ENCODE results near the gene ITIH4.

ITIH4 gene

DNA sequence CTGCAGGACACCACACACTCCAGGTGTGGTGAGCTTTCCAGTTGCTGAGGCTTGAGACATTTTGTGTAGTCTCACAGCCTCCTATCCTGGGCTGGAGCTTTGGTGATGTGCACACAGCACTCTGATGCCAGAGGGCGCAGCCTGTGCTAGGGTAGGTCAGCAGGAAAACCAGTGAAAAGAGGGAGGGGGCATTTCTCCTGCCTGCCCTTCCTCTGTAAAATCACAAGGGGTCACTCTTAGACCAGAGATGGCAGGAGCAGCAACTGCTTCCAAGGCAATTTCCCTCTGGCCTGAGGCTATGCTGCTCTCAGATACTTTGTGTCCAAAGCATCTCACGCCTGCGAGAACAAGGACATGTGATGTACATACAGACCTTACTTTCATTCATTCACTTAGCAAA lies 20.9 kb upstream of the ITIH4 start:
- Histone ChIP-seq H3K36me3 (ENCODE audit: control insufficient read depth in 2 of 2, insufficient read depth in 1 of 2, low read length in 2 of 2) (peaks cover 0 to 47% of the 10 kb centered on the region in 2 experiments; a peak in 2 of 3 replicates), H3K9me3 (ENCODE audit: control insufficient read depth, insufficient read depth, low read depth, low read length) (no peaks in the 10 kb centered on the region), H3K27ac (ENCODE audit: extremely low read depth, low read depth, low read length) (no peak overlapping the region), H3K4me1 (ENCODE audit: control insufficient read depth, insufficient read depth, low read length) (no peaks in the 10 kb centered on the region), H3K4me3 (ENCODE audit: low read depth, low read length) (no peak overlapping the region)
- peak; percentile 89 for TF ChIP-seq ZNF654 (tag by site-specific recombination; IDR thresholded peaks at IDR 0.05; ENCODE audit: low read depth)
- TF ChIP-seq, protein P1, sequence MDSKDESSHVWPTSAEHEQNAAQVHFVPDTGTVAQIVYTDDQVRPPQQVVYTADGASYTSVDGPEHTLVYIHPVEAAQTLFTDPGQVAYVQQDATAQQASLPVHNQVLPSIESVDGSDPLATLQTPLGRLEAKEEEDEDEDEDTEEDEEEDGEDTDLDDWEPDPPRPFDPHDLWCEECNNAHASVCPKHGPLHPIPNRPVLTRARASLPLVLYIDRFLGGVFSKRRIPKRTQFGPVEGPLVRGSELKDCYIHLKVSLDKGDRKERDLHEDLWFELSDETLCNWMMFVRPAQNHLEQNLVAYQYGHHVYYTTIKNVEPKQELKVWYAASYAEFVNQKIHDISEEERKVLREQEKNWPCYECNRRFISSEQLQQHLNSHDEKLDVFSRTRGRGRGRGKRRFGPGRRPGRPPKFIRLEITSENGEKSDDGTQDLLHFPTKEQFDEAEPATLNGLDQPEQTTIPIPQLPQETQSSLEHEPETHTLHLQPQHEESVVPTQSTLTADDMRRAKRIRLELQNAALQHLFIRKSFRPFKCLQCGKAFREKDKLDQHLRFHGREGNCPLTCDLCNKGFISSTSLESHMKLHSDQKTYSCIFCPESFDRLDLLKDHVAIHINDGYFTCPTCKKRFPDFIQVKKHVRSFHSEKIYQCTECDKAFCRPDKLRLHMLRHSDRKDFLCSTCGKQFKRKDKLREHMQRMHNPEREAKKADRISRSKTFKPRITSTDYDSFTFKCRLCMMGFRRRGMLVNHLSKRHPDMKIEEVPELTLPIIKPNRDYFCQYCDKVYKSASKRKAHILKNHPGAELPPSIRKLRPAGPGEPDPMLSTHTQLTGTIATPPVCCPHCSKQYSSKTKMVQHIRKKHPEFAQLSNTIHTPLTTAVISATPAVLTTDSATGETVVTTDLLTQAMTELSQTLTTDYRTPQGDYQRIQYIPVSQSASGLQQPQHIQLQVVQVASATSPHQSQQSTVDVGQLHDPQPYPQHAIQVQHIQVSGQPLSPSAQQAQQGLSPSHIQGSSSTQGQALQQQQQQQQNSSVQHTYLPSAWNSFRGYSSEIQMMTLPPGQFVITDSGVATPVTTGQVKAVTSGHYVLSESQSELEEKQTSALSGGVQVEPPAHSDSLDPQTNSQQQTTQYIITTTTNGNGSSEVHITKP (tag by site-specific recombination; IDR thresholded peaks at IDR 0.05): no peak
- no peak for TF ChIP-seq ZNF37A (tag by site-specific recombination; IDR thresholded peaks at IDR 0.05)
- peak; percentile 81; the same call in 1 of the 2 replicates for TF ChIP-seq ZNF394 (tag by site-specific recombination; IDR thresholded peaks at IDR 0.05; ENCODE audit: borderline replicate concordance)
- TF ChIP-seq ZSCAN30 (tag by site-specific recombination; IDR thresholded peaks at IDR 0.05): 0 out of 2 replicates have a peak, but pooled peaks have one; percentile 21
- TF ChIP-seq ZNF660 (tag by site-specific recombination; IDR thresholded peaks at IDR 0.05): peak; percentile 39; the same call in 1 of the 2 replicates
- no peak for TF ChIP-seq ZNF140 (tag by site-specific recombination; IDR thresholded peaks at IDR 0.05)
- TF ChIP-seq, protein P2, sequence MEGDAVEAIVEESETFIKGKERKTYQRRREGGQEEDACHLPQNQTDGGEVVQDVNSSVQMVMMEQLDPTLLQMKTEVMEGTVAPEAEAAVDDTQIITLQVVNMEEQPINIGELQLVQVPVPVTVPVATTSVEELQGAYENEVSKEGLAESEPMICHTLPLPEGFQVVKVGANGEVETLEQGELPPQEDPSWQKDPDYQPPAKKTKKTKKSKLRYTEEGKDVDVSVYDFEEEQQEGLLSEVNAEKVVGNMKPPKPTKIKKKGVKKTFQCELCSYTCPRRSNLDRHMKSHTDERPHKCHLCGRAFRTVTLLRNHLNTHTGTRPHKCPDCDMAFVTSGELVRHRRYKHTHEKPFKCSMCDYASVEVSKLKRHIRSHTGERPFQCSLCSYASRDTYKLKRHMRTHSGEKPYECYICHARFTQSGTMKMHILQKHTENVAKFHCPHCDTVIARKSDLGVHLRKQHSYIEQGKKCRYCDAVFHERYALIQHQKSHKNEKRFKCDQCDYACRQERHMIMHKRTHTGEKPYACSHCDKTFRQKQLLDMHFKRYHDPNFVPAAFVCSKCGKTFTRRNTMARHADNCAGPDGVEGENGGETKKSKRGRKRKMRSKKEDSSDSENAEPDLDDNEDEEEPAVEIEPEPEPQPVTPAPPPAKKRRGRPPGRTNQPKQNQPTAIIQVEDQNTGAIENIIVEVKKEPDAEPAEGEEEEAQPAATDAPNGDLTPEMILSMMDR (tag by site-specific recombination; IDR thresholded peaks at IDR 0.05): peak; percentile 74
- ChIA-PET CTCF (interaction anchor here (1.0 to 1.6 kb wide), 5 partner anchors 21 to 224 kb away, joined by 3 to 4 read pairs (median 3); no protein-coding TSS in a partner anchor), POLR2A (no interaction called here)

DNA sequence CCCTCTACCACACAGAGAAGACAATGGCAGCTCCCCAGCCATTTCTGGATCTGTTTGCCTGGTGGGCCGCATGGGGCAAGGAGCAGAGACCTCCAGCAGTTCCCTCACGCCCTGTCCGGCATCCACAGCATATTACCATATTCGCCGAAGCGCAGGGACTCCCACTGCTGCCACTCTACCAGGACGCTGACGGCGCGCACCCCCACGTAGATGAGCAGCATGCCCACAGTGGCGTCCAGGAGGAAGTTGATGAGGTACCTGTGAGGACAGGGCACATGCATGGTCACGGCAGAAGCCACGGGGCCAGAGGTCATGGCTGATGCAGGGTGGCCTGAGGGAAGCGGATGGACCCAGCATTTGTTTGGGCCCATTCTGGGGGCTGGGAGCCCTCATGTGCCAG lies 19.2 kb upstream of the ITIH4 start:
- TF ChIP-seq REPIN1 (tag by site-specific recombination; IDR thresholded peaks at IDR 0.05; ENCODE audit: low read depth) (no peak), ZNF23 (tag by site-specific recombination; IDR thresholded peaks at IDR 0.05; ENCODE audit: borderline replicate concordance) (no peak), ZNF169 (tag by site-specific recombination; IDR thresholded peaks at IDR 0.05) (no peak), SCRT2 (tag by site-specific recombination; IDR thresholded peaks at IDR 0.05) (no peak), ZNF366 (tag by site-specific recombination; conservative IDR thresholded peaks at IDR 0.05) (no peak), ZNF530 (tag by site-specific recombination; IDR thresholded peaks at IDR 0.05; ENCODE audit: low read depth) (no peak)
- TF ChIP-seq, protein P3, sequence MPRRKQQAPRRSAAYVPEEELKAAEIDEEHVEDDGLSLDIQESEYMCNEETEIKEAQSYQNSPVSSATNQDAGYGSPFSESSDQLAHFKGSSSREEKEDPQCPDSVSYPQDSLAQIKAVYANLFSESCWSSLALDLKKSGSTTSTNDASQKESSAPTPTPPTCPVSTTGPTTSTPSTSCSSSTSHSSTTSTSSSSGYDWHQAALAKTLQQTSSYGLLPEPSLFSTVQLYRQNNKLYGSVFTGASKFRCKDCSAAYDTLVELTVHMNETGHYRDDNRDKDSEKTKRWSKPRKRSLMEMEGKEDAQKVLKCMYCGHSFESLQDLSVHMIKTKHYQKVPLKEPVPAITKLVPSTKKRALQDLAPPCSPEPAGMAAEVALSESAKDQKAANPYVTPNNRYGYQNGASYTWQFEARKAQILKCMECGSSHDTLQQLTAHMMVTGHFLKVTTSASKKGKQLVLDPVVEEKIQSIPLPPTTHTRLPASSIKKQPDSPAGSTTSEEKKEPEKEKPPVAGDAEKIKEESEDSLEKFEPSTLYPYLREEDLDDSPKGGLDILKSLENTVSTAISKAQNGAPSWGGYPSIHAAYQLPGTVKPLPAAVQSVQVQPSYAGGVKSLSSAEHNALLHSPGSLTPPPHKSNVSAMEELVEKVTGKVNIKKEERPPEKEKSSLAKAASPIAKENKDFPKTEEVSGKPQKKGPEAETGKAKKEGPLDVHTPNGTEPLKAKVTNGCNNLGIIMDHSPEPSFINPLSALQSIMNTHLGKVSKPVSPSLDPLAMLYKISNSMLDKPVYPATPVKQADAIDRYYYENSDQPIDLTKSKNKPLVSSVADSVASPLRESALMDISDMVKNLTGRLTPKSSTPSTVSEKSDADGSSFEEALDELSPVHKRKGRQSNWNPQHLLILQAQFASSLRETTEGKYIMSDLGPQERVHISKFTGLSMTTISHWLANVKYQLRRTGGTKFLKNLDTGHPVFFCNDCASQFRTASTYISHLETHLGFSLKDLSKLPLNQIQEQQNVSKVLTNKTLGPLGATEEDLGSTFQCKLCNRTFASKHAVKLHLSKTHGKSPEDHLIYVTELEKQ (tag by site-specific recombination; IDR thresholded peaks at IDR 0.05; ENCODE audit: borderline replicate concordance): no peak
- TF ChIP-seq, protein P4, sequence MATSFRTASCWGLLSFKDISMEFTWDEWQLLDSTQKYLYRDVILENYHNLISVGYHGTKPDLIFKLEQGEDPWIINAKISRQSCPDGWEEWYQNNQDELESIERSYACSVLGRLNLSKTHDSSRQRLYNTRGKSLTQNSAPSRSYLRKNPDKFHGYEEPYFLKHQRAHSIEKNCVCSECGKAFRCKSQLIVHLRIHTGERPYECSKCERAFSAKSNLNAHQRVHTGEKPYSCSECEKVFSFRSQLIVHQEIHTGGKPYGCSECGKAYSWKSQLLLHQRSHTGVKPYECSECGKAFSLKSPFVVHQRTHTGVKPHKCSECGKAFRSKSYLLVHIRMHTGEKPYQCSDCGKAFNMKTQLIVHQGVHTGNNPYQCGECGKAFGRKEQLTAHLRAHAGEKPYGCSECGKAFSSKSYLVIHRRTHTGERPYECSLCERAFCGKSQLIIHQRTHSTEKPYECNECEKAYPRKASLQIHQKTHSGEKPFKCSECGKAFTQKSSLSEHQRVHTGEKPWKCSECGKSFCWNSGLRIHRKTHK (tag by site-specific recombination; IDR thresholded peaks at IDR 0.05): no peak
- H3K36me3 ChIP-seq (ENCODE audit: control insufficient read depth in 2 of 2, insufficient read depth in 1 of 2, low read length in 2 of 2): peaks cover 0 to 48% of the 10 kb centered on the region in 2 experiments; a peak in 2 of 3 replicates
- no peaks in the 10 kb centered on the region for H3K4me1 ChIP-seq (ENCODE audit: control insufficient read depth, insufficient read depth, low read length)
- H3K27ac ChIP-seq (ENCODE audit: extremely low read depth, low read depth, low read length): no peak overlapping the region
- no peaks in the 10 kb centered on the region for H3K9me3 ChIP-seq (ENCODE audit: control insufficient read depth, insufficient read depth, low read depth, low read length)
- H3K4me3 ChIP-seq (ENCODE audit: low read depth, low read length): no peak overlapping the region
- ChIA-PET POLR2A (no interaction called here), CTCF (interaction anchor here (0.7 to 0.9 kb wide), 3 partner anchors 25 to 223 kb away, joined by 3 read pairs; no protein-coding TSS in a partner anchor)

Measured in HEK293 (cell line).